MM.1S (cell line): ENCODE measurements around the gene DHRS7C.

ENCODE experiments used
- DNase-seq: peaks from one replicate; pipeline ENCODE4 v3.0.0-alpha.2; 2015
- H2AFZ ChIP-seq: fragments of 300-600 bp; sonication (generic); 2 replicates; pipeline ENCODE4 v1.6.0; 2016; ENCODE audit warnings: antibody characterized with exemption, low read length
- H3F3A ChIP-seq: fragments of 300-600 bp; sonication (generic); 2 replicates; pipeline ENCODE4 v1.6.1; 2016; ENCODE audit warnings: mild to moderate bottlenecking, antibody characterized with exemption, low read length, moderate library complexity, mixed read lengths; ENCODE audit not compliant: insufficient read depth
- H3K27ac ChIP-seq: fragments of 300-600 bp; sonication (generic); 2 replicates; pipeline ENCODE4 v1.5.1; 2016; ENCODE audit warnings: mild to moderate bottlenecking, low read length
- H3K27me3 ChIP-seq: fragments of 300-600 bp; sonication (generic); replicated peaks from 2 replicates; pipeline ENCODE4 v1.6.0; 2016; ENCODE audit warnings: low read length; ENCODE audit not compliant: insufficient read depth
- H3K36me3 ChIP-seq: fragments of 300-600 bp; sonication (generic); replicated peaks from 2 replicates; pipeline ENCODE4 v1.6.1; 2016; ENCODE audit warnings: mild to moderate bottlenecking, low read length, mixed read lengths; ENCODE audit not compliant: insufficient read depth
- H3K4me1 ChIP-seq: fragments of 300-600 bp; sonication (generic); 2 replicates; pipeline ENCODE4 v1.6.1; 2016; ENCODE audit warnings: low read length, mixed read lengths
- H3K4me2 ChIP-seq: fragments of 300-600 bp; sonication (generic); 2 replicates; pipeline ENCODE4 v1.6.0; 2016; ENCODE audit warnings: low read depth, low read length
- H3K4me3 ChIP-seq: fragments of 300-600 bp; sonication (generic); 2 replicates; pipeline ENCODE4 v1.5.1; 2016; ENCODE audit warnings: low read length, mixed read lengths
- H3K79me2 ChIP-seq: fragments of 300-600 bp; sonication (generic); 2 replicates; pipeline ENCODE4 v1.6.1; 2016; ENCODE audit warnings: mixed run types, low read length, mixed read lengths
- H3K9ac ChIP-seq: fragments of 300-600 bp; sonication (generic); 2 replicates; pipeline ENCODE4 v1.6.1; 2016; ENCODE audit warnings: low read length, mixed read lengths
- H3K9me2 ChIP-seq: fragments of 300-600 bp; sonication (generic); replicated peaks from 2 replicates; pipeline ENCODE4 v1.6.1; 2016; ENCODE audit warnings: mild to moderate bottlenecking, low read length, mixed read lengths; ENCODE audit not compliant: insufficient read depth
- H3K9me3 ChIP-seq: fragments of 300-600 bp; sonication (generic); replicated peaks from 2 replicates; pipeline ENCODE4 v1.6.1; 2016; ENCODE audit warnings: mild to moderate bottlenecking, low read length, mixed read lengths; ENCODE audit not compliant: insufficient read depth
- H4K20me1 ChIP-seq: fragments of 300-600 bp; sonication (generic); 2 replicates; pipeline ENCODE4 v1.6.1; 2016; ENCODE audit warnings: mild to moderate bottlenecking, low read length, moderate library complexity, mixed read lengths; ENCODE audit not compliant: insufficient read depth
- EZH2 ChIP-seq: fragments of 300-600 bp; sonication (generic); optimal IDR thresholded peaks from 2 replicates; pipeline ENCODE3; 2017; ENCODE audit warnings: low read depth, mild to moderate bottlenecking, antibody characterized with exemption, low read length, mixed read lengths
- EZH2phosphoT487 ChIP-seq: fragments of 300-600 bp; sonication (generic); IDR thresholded peaks from 2 replicates; pipeline ENCODE4 v1.6.1; 2018; ENCODE audit warnings: antibody characterized with exemption, low read length
- TF ChIP-seq, protein P1 (sequence below): fragments of 300-600 bp; sonication (generic); IDR thresholded peaks from 2 replicates; pipeline ENCODE4 v1.5.1; 2016; ENCODE audit warnings: antibody characterized with exemption, low read length, mixed read lengths

The DHRS7C gene

DNA sequence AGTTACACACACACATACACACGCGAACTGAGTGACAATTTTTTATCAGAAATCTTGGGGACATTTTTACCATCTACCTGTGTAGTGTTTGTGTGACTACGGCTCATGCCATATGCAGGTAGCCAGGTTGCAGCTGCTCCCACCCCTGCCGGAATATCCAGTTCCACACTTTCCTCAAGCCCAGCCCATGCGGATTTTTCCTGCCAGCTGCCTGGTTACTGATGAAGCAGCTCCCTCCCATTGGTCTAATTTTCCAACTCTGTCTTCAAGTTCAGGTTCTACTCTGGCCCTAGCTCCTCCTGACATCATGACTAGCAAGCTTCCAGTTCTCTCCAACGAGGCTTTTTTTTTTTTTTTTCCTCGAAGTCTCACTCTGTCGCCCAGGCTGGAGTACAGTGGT, 25.7 kb upstream of the DHRS7C start:
- Histone ChIP-seq H3K9me3 (no peaks in the 10 kb centered on the region), H3K4me3 (no peak overlapping the region), H4K20me1 (no peaks in the 10 kb centered on the region), H3K4me2 (no peak overlapping the region), H3K36me3 (no peaks in the 10 kb centered on the region), H3K4me1 (no peaks in the 10 kb centered on the region), H3K27me3 (no peaks in the 10 kb centered on the region), H3K79me2 (no peaks in the 10 kb centered on the region), H3F3A (no peaks in the 10 kb centered on the region), H3K9ac (no peak overlapping the region), H2AFZ (no peak overlapping the region), H3K9me2 (no peaks in the 10 kb centered on the region), H3K27ac (no peak overlapping the region)
- DNase-seq = no peak
- TF ChIP-seq EZH2 (no peak), EZH2phosphoT487 (no peak)
- TF ChIP-seq, protein P1, sequence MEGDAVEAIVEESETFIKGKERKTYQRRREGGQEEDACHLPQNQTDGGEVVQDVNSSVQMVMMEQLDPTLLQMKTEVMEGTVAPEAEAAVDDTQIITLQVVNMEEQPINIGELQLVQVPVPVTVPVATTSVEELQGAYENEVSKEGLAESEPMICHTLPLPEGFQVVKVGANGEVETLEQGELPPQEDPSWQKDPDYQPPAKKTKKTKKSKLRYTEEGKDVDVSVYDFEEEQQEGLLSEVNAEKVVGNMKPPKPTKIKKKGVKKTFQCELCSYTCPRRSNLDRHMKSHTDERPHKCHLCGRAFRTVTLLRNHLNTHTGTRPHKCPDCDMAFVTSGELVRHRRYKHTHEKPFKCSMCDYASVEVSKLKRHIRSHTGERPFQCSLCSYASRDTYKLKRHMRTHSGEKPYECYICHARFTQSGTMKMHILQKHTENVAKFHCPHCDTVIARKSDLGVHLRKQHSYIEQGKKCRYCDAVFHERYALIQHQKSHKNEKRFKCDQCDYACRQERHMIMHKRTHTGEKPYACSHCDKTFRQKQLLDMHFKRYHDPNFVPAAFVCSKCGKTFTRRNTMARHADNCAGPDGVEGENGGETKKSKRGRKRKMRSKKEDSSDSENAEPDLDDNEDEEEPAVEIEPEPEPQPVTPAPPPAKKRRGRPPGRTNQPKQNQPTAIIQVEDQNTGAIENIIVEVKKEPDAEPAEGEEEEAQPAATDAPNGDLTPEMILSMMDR = no peak

DNA sequence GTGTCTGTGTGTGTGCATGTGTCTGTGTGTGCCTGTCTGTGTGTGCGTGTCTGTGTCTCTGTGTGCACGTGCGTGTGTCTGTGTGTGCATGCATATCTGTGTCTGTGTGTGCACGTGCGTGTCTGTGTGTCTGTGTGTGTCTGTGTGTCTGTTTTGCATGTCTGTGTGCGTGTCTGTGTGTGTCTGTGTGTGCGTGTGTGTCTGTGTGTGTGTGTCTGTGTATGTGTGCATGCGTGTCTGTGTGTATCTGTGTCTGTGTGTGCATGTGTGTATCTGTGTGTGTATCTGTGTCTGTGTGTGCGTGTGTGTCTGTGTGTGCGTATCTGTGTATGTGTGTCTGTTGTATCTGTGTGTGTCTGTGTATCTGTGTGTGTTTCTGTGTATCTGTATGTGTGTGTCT, 25.1 kb upstream of the DHRS7C start:
- no peak overlapping the region for H2AFZ ChIP-seq
- H3K4me2 ChIP-seq = no peak overlapping the region
- H4K20me1 ChIP-seq = no peaks in the 10 kb centered on the region
- no peaks in the 10 kb centered on the region for H3K9me2 ChIP-seq
- H3K9me3 ChIP-seq = no peaks in the 10 kb centered on the region
- no peaks in the 10 kb centered on the region for H3K79me2 ChIP-seq
- H3K27ac ChIP-seq = no peak overlapping the region
- no peak for TF ChIP-seq EZH2phosphoT487
- no peak for TF ChIP-seq EZH2
- TF ChIP-seq, protein P1 = no peak
- no peaks in the 10 kb centered on the region for H3K36me3 ChIP-seq
- DNase-seq = no peak
- H3K4me1 ChIP-seq = no peaks in the 10 kb centered on the region
- no peak overlapping the region for H3K9ac ChIP-seq
- H3F3A ChIP-seq = no peaks in the 10 kb centered on the region
- no peaks in the 10 kb centered on the region for H3K27me3 ChIP-seq
- no peak overlapping the region for H3K4me3 ChIP-seq

DNA sequence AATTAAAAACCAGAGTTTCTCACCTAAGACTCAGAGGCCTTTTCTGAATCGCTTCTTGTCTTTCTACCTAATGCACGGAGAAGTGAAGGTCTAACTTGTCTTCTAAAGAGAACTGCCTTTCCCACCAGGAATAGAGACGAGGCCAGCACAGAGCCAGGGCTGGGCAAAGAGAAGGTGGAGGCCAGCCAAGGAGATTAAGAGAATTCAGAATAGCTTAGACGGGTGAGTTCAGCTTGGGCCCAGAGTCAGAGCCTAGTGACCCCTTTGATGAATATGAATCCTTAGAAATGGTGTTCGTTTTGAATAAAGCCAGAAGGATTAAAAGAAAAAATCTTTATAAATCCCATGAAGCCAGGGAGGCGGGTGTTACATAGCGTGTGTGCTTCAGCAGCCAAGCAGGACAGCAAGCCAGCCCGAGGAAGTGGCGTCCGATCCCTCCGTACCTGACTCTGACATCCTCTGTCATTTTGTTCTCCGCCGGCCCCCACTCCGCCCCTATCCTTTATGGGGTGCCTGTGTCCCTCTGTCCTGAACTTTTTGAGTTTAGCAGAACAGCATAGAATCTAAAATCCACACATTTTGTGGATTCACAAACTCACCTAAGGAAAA, 23.0 kb upstream of the DHRS7C start:
- Histone ChIP-seq H3F3A (no peaks in the 10 kb centered on the region), H4K20me1 (no peaks in the 10 kb centered on the region), H3K9me3 (no peaks in the 10 kb centered on the region), H3K4me2 (no peak overlapping the region), H3K9ac (no peak overlapping the region), H3K79me2 (no peaks in the 10 kb centered on the region), H2AFZ (no peak overlapping the region), H3K4me3 (no peak overlapping the region), H3K9me2 (no peaks in the 10 kb centered on the region), H3K27me3 (no peaks in the 10 kb centered on the region), H3K4me1 (no peaks in the 10 kb centered on the region), H3K36me3 (no peaks in the 10 kb centered on the region), H3K27ac (no peak overlapping the region)
- DNase-seq = no peak
- TF ChIP-seq EZH2 = no peak
- no peak for TF ChIP-seq EZH2phosphoT487
- TF ChIP-seq, protein P1 = no peak
